Measurements from ENCODE around the gene SCYGR8. TPM values are rescaled to one million over a fixed set of nuclear protein-coding genes. Genes with fewer than 3 reads are reported as not detected.

Gene SCYGR8
- total RNA-seq, 1 donor from 2014 or later, result not detected

GRCh38 chr2:227782804-227783203, 37.1 kb downstream of the SCYGR8 start:
- H3K27me3 Mint-ChIP-seq (ENCODE audit: low read depth), result peaks cover 1% of the 10 kb centered on the region
- H3K4me1 Mint-ChIP-seq (ENCODE audit: low read depth), result no peaks in the 10 kb centered on the region
- H3K4me3 Mint-ChIP-seq (ENCODE audit: unreplicated experiment), result no peak overlapping the region
- no peak for DNase-seq (ENCODE audit: low spot score)
- TF ChIP-seq, protein P1, sequence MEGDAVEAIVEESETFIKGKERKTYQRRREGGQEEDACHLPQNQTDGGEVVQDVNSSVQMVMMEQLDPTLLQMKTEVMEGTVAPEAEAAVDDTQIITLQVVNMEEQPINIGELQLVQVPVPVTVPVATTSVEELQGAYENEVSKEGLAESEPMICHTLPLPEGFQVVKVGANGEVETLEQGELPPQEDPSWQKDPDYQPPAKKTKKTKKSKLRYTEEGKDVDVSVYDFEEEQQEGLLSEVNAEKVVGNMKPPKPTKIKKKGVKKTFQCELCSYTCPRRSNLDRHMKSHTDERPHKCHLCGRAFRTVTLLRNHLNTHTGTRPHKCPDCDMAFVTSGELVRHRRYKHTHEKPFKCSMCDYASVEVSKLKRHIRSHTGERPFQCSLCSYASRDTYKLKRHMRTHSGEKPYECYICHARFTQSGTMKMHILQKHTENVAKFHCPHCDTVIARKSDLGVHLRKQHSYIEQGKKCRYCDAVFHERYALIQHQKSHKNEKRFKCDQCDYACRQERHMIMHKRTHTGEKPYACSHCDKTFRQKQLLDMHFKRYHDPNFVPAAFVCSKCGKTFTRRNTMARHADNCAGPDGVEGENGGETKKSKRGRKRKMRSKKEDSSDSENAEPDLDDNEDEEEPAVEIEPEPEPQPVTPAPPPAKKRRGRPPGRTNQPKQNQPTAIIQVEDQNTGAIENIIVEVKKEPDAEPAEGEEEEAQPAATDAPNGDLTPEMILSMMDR (IDR thresholded peaks at IDR 0.05), result no peak
- H3K36me3 Mint-ChIP-seq (ENCODE audit: low read depth), result no peaks in the 10 kb centered on the region
- no peak overlapping the region for H3K27ac Mint-ChIP-seq (ENCODE audit: unreplicated experiment)
- no peaks in the 10 kb centered on the region for H3K9me3 Mint-ChIP-seq (ENCODE audit: low read depth)

- TF ChIP-seq, protein P1 (IDR thresholded peaks at IDR 0.05), result no peak
- Mint-ChIP-seq H3K9me3 (ENCODE audit: low read depth) (peaks cover 3% of the 10 kb centered on the region), H3K4me3 (ENCODE audit: unreplicated experiment) (no peak overlapping the region), H3K27ac (ENCODE audit: unreplicated experiment) (no peak overlapping the region), H3K27me3 (ENCODE audit: low read depth) (peaks cover 1% of the 10 kb centered on the region), H3K36me3 (ENCODE audit: low read depth) (no peaks in the 10 kb centered on the region), H3K4me1 (ENCODE audit: low read depth) (no peaks in the 10 kb centered on the region)
- no peak for DNase-seq (ENCODE audit: low spot score)
These were observed 37.9 kb downstream of the SCYGR8 start for GRCh38 chr2:227783404-227784138.

DNA sequence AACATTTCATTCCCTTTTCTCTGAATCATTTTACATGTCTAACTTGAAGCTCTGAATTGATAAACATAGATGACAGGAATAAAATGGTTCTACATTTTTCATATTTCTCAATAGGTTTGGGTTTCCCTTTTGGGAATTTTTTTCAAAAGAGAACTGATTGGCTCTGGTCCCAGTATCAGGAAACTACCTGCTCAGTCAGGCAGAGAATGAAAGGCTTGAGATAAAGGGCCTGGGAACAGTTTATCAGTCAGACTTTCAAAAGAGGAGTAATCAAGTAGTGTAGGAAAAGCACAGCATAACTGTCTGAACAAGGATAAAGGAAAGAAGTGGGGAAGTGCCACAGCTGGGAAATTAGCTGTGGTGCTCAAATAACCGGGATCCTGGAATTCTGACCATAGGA, 39.6 kb downstream of the SCYGR8 start:
- no peak for DNase-seq (ENCODE audit: low spot score)
- H3K4me1 Mint-ChIP-seq (ENCODE audit: low read depth), result no peaks in the 10 kb centered on the region
- no peaks in the 10 kb centered on the region for H3K36me3 Mint-ChIP-seq (ENCODE audit: low read depth)
- H3K4me3 Mint-ChIP-seq (ENCODE audit: unreplicated experiment), result no peak overlapping the region
- H3K27me3 Mint-ChIP-seq (ENCODE audit: low read depth), result no peaks in the 10 kb centered on the region
- H3K27ac Mint-ChIP-seq (ENCODE audit: unreplicated experiment), result no peak overlapping the region
- H3K9me3 Mint-ChIP-seq (ENCODE audit: low read depth), result peaks cover 5% of the 10 kb centered on the region
- TF ChIP-seq, protein P1 (IDR thresholded peaks at IDR 0.05), result no peak

DNA sequence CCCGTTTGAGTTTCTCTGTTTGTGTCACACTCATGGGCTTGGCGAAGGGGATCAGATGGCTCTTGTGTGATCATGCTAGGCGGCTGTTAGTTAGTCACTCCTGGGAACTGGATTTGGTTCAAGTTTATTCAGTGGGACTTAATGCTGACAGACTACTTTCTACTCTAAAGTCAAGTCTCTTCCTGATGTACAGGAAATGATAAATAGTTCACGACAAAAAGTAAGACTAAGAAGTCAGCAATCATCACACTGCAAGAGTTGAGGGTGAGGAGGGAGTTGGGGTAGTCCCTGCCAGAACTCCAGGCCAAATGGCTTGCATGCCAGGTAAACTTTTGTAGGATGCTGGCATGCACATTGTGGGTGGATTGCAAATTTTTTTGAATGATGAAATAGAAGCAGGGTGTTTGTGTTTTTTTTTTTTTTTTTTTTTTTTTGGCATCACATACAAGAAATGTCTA, 42.9 kb downstream of the SCYGR8 start:
- Mint-ChIP-seq H3K4me3 (ENCODE audit: unreplicated experiment) (no peak overlapping the region), H3K27ac (ENCODE audit: unreplicated experiment) (no peak overlapping the region), H3K4me1 (ENCODE audit: low read depth) (no peaks in the 10 kb centered on the region), H3K36me3 (ENCODE audit: low read depth) (no peaks in the 10 kb centered on the region), H3K9me3 (ENCODE audit: low read depth) (peaks cover 5% of the 10 kb centered on the region), H3K27me3 (ENCODE audit: low read depth) (no peaks in the 10 kb centered on the region)
- TF ChIP-seq, protein P1 (IDR thresholded peaks at IDR 0.05), result no peak
- no peak for DNase-seq (ENCODE audit: low spot score)

- Mint-ChIP-seq H3K4me3 (ENCODE audit: unreplicated experiment) (no peak overlapping the region), H3K4me1 (ENCODE audit: low read depth) (no peaks in the 10 kb centered on the region), H3K36me3 (ENCODE audit: low read depth) (no peaks in the 10 kb centered on the region), H3K27me3 (ENCODE audit: low read depth) (no peaks in the 10 kb centered on the region), H3K27ac (ENCODE audit: unreplicated experiment) (no peak overlapping the region), H3K9me3 (ENCODE audit: low read depth) (peaks cover 5% of the 10 kb centered on the region)
- TF ChIP-seq, protein P1 (IDR thresholded peaks at IDR 0.05), result no peak
- DNase-seq (ENCODE audit: low spot score), result no peak
These were observed 44.1 kb downstream of the SCYGR8 start for GRCh38 chr2:227789803-227790202.

Data from chondrocyte (in vitro differentiated cells).